GM19455 (cell line): ENCODE data around the gene RDH5.

Experiments
- ATAC-seq: cut with Tn5 transposase; IDR thresholded peaks from one replicate; pipeline ENCODE4 v1.9.1; 2021; ENCODE audit not compliant: unreplicated experiment

Gene RDH5

GRCh38 chr12:55720071-55720564 lies at the start of gene RDH5:
Gene RDH5, plus strand, starts transcription at chr12:55720393. Its CDS starts 792 bp downstream, at chr12:55721185.
- no peak for ATAC-seq

GRCh38 chr12:55671746-55672145 lies 48.4 kb upstream of the RDH5 start:
- ATAC-seq: no peak

- ATAC-seq: peak; percentile 97
These were observed 46.6 kb upstream of the RDH5 start for GRCh38 chr12:55673638-55674037.

GRCh38 chr12:55675666-55676065 lies 44.5 kb upstream of the RDH5 start:
- no peak for ATAC-seq

- ATAC-seq: no peak
These were observed 43.5 kb upstream of the RDH5 start for GRCh38 chr12:55676707-55677106.

GRCh38 chr12:55679691-55680090 lies 40.5 kb upstream of the RDH5 start:
- no peak for ATAC-seq

- no peak for ATAC-seq
These were observed 38.8 kb upstream of the RDH5 start for GRCh38 chr12:55681142-55682077.

GRCh38 chr12:55682087-55682796 lies 38.0 kb upstream of the RDH5 start:
- ATAC-seq: no peak

- ATAC-seq: no peak
These were observed 36.5 kb upstream of the RDH5 start for GRCh38 chr12:55683676-55684075.

GRCh38 chr12:55684761-55685370 lies 35.3 kb upstream of the RDH5 start:
- ATAC-seq: no peak

GRCh38 chr12:55685671-55686070 lies 34.5 kb upstream of the RDH5 start:
- ATAC-seq: no peak

- no peak for ATAC-seq
These were observed 33.7 kb upstream of the RDH5 start for GRCh38 chr12:55686366-55687010.

GRCh38 chr12:55687746-55688145 lies 32.4 kb upstream of the RDH5 start:
- ATAC-seq: no peak

GRCh38 chr12:55688716-55689655 lies 31.2 kb upstream of the RDH5 start:
- ATAC-seq: no peak

- no peak for ATAC-seq
These were observed 27.4 kb upstream of the RDH5 start for GRCh38 chr12:55692631-55693322.

GRCh38 chr12:55693323-55694187 lies 26.6 kb upstream of the RDH5 start:
- no peak for ATAC-seq

- ATAC-seq: no peak
These were observed 26.0 kb upstream of the RDH5 start for GRCh38 chr12:55694188-55694515.

GRCh38 chr12:55694651-55695050 lies 25.5 kb upstream of the RDH5 start:
- no peak for ATAC-seq
